ENCODE measurements around the gene PARN. TPM values are rescaled to one million over a fixed set of nuclear protein-coding genes. Genes with fewer than 3 reads are reported as not detected.
A peak's percentile ranks its signal among the peaks of the same experiment; 100 is the strongest.

PARN gene
- total and polyA plus RNA-seq, 7 donors: 14.4 to 75.3 (median 33.6) TPM

GRCh38 chr16:14502932-14503741 lies 126.9 kb downstream of the PARN start:
- H3K4me3 ChIP-seq: no peak overlapping the region
- H3K9me3 ChIP-seq: no peaks in the 10 kb centered on the region
- H3K27me3 ChIP-seq: no peaks in the 10 kb centered on the region
- H3K4me1 ChIP-seq: peaks cover 0 to 34% (median 25%) of the 10 kb centered on the region in 4 donors
- no peaks in the 10 kb centered on the region for H3K36me3 ChIP-seq
- WGBS, 2 donors: 94 to 96% methylated on average over 9 of the region's 9 CpGs
- TF ChIP-seq EP300 (IDR thresholded peaks at IDR 0.05) (no peak), POLR2A (IDR thresholded peaks at IDR 0.05) (no peak), CTCF (IDR thresholded peaks at IDR 0.05) (no peak), POLR2AphosphoS5 (IDR thresholded peaks at IDR 0.05) (no peak)
- intact Hi-C loops (cut with DNase I): loop anchor here (5.0 to 10.0 kb wide), 2 partner anchors 86 to 408 kb away; no protein-coding TSS in a partner anchor
- DNase-seq: no peak
- peak overlapping the region in 3 of 4 donors; percentile 68 to 83 (median 79) for H3K27ac ChIP-seq

- Histone ChIP-seq H3K27ac (peak overlapping the region; percentile 68 to 83 (median 77)), H3K4me1 (peaks cover 0 to 42% (median 29%) of the 10 kb centered on the region in 4 donors), H3K9me3 (no peaks in the 10 kb centered on the region), H3K27me3 (no peaks in the 10 kb centered on the region), H3K4me3 (no peak overlapping the region), H3K36me3 (no peaks in the 10 kb centered on the region)
- TF ChIP-seq CTCF (IDR thresholded peaks at IDR 0.05): no peak
- TF ChIP-seq POLR2A (IDR thresholded peaks at IDR 0.05): no peak
- TF ChIP-seq POLR2AphosphoS5 (IDR thresholded peaks at IDR 0.05): no peak
- no peak for TF ChIP-seq EP300 (IDR thresholded peaks at IDR 0.05)
- intact Hi-C loops (cut with DNase I): loop anchor here (5.0 to 10.0 kb wide), 2 partner anchors 85 to 408 kb away; no protein-coding TSS in a partner anchor
- WGBS, 2 donors: 75 to 87% methylated on average over 4 of the region's 4 CpGs
- DNase-seq: no peak
These were observed 127.7 kb downstream of the PARN start for GRCh38 chr16:14502256-14502875.

- H3K27ac ChIP-seq: peak overlapping the region; percentile 68 to 83 (median 77)
- DNase-seq: peak; percentile 97
- H3K9me3 ChIP-seq: no peaks in the 10 kb centered on the region
- peaks cover 0 to 49% (median 36%) of the 10 kb centered on the region in 4 donors for H3K4me1 ChIP-seq
- TF ChIP-seq CTCF (IDR thresholded peaks at IDR 0.05) (no peak), EP300 (IDR thresholded peaks at IDR 0.05) (peak in 2 of 4 donors; percentile 29 to 62), POLR2A (IDR thresholded peaks at IDR 0.05) (no peak), POLR2AphosphoS5 (IDR thresholded peaks at IDR 0.05) (peak; percentile 49 to 93 (median 84))
- WGBS, 2 donors: 40 to 57% methylated on average over 9 of the region's 9 CpGs
- no peaks in the 10 kb centered on the region for H3K36me3 ChIP-seq
- intact Hi-C loops (cut with DNase I): loop anchor here (2.0 to 10.0 kb wide), 3 partner anchors 84 to 407 kb away; no protein-coding TSS in a partner anchor
- H3K4me3 ChIP-seq: no peak overlapping the region
- H3K27me3 ChIP-seq: no peaks in the 10 kb centered on the region
These were observed 128.5 kb downstream of the PARN start for GRCh38 chr16:14501331-14502255.

- Histone ChIP-seq H3K4me1 (peaks cover 0 to 53% (median 40%) of the 10 kb centered on the region in 4 donors), H3K27ac (peak overlapping the region in 3 of 4 donors; percentile 75 to 83 (median 79)), H3K9me3 (no peaks in the 10 kb centered on the region), H3K4me3 (no peak overlapping the region), H3K36me3 (no peaks in the 10 kb centered on the region), H3K27me3 (no peaks in the 10 kb centered on the region)
- 94 to 97% methylated on average over 2 of the region's 2 CpGs for WGBS, 2 donors
- intact Hi-C loops (cut with DNase I): loop anchor here (2.0 to 10.0 kb wide), 3 partner anchors 83 to 406 kb away; no protein-coding TSS in a partner anchor
- no peak for DNase-seq
- TF ChIP-seq POLR2AphosphoS5 (IDR thresholded peaks at IDR 0.05) (no peak), POLR2A (IDR thresholded peaks at IDR 0.05) (no peak), CTCF (IDR thresholded peaks at IDR 0.05) (no peak), EP300 (IDR thresholded peaks at IDR 0.05) (no peak)
These were observed 129.3 kb downstream of the PARN start for GRCh38 chr16:14500791-14501190.

Data from sigmoid colon (tissue), 7 donors.